Loucy (cell line): ENCODE data around the gene FOXK2.
A peak's percentile ranks its signal among the peaks of the same experiment; 100 is the strongest.

ENCODE experiments used
- H2AFZ ChIP-seq: fragments of 200-600 bp; sonication (generic); 2 replicates; pipeline ENCODE4 v1.6.0; 2016; ENCODE audit warnings: antibody characterized with exemption, mild to moderate bottlenecking, low read length, moderate library complexity
- H3F3A ChIP-seq: fragments of 200-600 bp; 2 replicates; pipeline ENCODE4 v1.6.0; 2016; ENCODE audit warnings: antibody characterized with exemption, low read depth, mild to moderate bottlenecking
- H3K27me3 ChIP-seq: fragments of 200-600 bp; sonication (generic); 2 replicates; pipeline ENCODE4 v1.6.1; 2014; ENCODE audit warnings: low read length, mild to moderate bottlenecking; ENCODE audit not compliant: insufficient read depth, poor library complexity, severe bottlenecking
- H3K36me3 ChIP-seq: fragments of 200-600 bp; sonication (generic); 2 replicates; pipeline ENCODE4 v1.6.1; 2016; ENCODE audit warnings: low read length; ENCODE audit not compliant: insufficient read depth
- H3K4me1 ChIP-seq: fragments of 200-600 bp; sonication (generic); 2 replicates; pipeline ENCODE4 v1.5.1; 2014; ENCODE audit warnings: low read length, mild to moderate bottlenecking; ENCODE audit not compliant: insufficient read depth, poor library complexity, severe bottlenecking
- H3K4me2 ChIP-seq: fragments of 200-600 bp; sonication (generic); 2 replicates; pipeline ENCODE4 v1.6.0; 2014; ENCODE audit warnings: antibody characterized with exemption, low read length, low read depth, mild to moderate bottlenecking; ENCODE audit not compliant: poor library complexity, severe bottlenecking
- H3K4me3 ChIP-seq: fragments of 200-600 bp; sonication (generic); 2 replicates; pipeline ENCODE4 v1.5.1; 2014; ENCODE audit warnings: low read length, mild to moderate bottlenecking, mixed read lengths; ENCODE audit not compliant: poor library complexity, severe bottlenecking
- H3K79me2 ChIP-seq: fragments of 200-600 bp; sonication (generic); 2 replicates; pipeline ENCODE4 v1.6.1; 2014; ENCODE audit warnings: low read length; ENCODE audit not compliant: insufficient read depth
- H3K9ac ChIP-seq: fragments of 200-600 bp; sonication (generic); 2 replicates; pipeline ENCODE4 v1.6.0; 2014; ENCODE audit warnings: mild to moderate bottlenecking, low read depth, low read length, moderate library complexity; ENCODE audit not compliant: poor library complexity, severe bottlenecking
- H3K9me2 ChIP-seq: fragments of 200-600 bp; sonication (generic); replicated peaks from 2 replicates; pipeline ENCODE4 v1.6.1; 2016; ENCODE audit warnings: low read depth, low read length, mixed read lengths
- H3K9me3 ChIP-seq: fragments of 200-600 bp; sonication (generic); 2 replicates; pipeline ENCODE4 v1.6.1; 2014; ENCODE audit warnings: mild to moderate bottlenecking, antibody characterized with exemption, low read length, low read depth; ENCODE audit not compliant: insufficient read depth
- H4K20me1 ChIP-seq: fragments of 200-600 bp; sonication (generic); 2 replicates; pipeline ENCODE4 v1.6.0; 2014; ENCODE audit warnings: antibody characterized with exemption, low read length, mild to moderate bottlenecking; ENCODE audit not compliant: insufficient read depth, poor library complexity, severe bottlenecking
- EZH2phosphoT487 ChIP-seq: fragments of 200-600 bp; IDR thresholded peaks from 2 replicates; pipeline ENCODE4 v1.6.1; 2018; ENCODE audit warnings: antibody characterized with exemption, mild to moderate bottlenecking, moderate library complexity, borderline replicate concordance
- TF ChIP-seq, protein P1 (sequence below): fragments of 200-600 bp; sonication (generic); conservative IDR thresholded peaks from 2 replicates; pipeline ENCODE4 v1.5.1; 2014; ENCODE audit warnings: mild to moderate bottlenecking, antibody characterized with exemption, low read length

Gene FOXK2

DNA sequence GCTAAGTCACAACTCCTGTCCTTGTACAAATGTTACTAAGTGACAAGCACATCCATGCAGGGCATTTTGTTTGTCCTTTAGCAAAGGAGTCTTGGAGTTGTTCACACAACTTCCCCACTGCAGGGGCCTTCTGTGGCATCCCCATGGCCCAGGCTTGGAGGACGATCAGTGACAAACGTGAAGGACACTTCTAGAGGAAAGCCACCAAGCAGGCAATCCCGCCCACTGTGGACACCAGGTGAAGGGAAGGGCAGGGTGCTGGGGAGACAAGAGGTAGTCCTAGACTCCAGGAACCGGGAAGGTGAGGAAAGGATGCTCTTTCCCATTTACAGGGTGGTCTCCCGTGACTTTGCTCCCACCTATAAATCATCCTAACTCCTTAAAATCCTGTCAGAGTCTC, 124.6 kb downstream of the FOXK2 start:
- Histone ChIP-seq H3K9me3 (no peaks in the 10 kb centered on the region), H3F3A (0 out of 2 replicates have a peak, but pooled peaks cover 3% of the 10 kb centered on the region), H4K20me1 (peaks cover 77% of the 10 kb centered on the region), H3K4me2 (peak overlapping the region; percentile 97), H3K36me3 (peaks cover 49% of the 10 kb centered on the region; the same call in 1 of the 2 replicates), H3K9me2 (no peaks in the 10 kb centered on the region), H3K4me3 (no peak overlapping the region), H3K9ac (peak overlapping the region; percentile 52), H3K79me2 (peaks cover 90% of the 10 kb centered on the region), H3K27me3 (peaks cover 6% of the 10 kb centered on the region), H3K4me1 (peaks cover 40% of the 10 kb centered on the region), H2AFZ (no peak overlapping the region)
- TF ChIP-seq, protein P1, sequence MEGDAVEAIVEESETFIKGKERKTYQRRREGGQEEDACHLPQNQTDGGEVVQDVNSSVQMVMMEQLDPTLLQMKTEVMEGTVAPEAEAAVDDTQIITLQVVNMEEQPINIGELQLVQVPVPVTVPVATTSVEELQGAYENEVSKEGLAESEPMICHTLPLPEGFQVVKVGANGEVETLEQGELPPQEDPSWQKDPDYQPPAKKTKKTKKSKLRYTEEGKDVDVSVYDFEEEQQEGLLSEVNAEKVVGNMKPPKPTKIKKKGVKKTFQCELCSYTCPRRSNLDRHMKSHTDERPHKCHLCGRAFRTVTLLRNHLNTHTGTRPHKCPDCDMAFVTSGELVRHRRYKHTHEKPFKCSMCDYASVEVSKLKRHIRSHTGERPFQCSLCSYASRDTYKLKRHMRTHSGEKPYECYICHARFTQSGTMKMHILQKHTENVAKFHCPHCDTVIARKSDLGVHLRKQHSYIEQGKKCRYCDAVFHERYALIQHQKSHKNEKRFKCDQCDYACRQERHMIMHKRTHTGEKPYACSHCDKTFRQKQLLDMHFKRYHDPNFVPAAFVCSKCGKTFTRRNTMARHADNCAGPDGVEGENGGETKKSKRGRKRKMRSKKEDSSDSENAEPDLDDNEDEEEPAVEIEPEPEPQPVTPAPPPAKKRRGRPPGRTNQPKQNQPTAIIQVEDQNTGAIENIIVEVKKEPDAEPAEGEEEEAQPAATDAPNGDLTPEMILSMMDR = no peak

DNA sequence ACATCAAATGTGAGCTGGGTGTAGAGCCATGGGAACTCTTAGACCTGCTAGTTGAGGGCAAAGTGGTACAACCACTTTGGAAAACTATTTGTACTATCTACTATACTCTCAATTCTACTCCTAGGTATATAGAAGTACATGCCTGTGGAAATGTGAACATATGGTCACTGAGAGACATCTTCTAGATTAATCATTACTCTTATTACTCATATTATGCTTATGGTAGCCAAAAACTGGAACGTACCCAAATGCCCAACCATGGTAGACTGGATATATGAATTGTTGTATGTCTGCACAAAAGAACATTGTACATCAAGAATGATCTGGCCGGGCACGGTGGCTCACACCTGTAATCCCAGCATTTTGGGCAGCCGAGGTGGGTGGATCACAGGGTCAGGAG, 126.0 kb downstream of the FOXK2 start:
- peaks cover 76% of the 10 kb centered on the region for H3K79me2 ChIP-seq
- peaks cover 37% of the 10 kb centered on the region; the same call in 1 of the 2 replicates for H3K36me3 ChIP-seq
- peak overlapping the region; percentile 97 for H3K4me2 ChIP-seq

DNA sequence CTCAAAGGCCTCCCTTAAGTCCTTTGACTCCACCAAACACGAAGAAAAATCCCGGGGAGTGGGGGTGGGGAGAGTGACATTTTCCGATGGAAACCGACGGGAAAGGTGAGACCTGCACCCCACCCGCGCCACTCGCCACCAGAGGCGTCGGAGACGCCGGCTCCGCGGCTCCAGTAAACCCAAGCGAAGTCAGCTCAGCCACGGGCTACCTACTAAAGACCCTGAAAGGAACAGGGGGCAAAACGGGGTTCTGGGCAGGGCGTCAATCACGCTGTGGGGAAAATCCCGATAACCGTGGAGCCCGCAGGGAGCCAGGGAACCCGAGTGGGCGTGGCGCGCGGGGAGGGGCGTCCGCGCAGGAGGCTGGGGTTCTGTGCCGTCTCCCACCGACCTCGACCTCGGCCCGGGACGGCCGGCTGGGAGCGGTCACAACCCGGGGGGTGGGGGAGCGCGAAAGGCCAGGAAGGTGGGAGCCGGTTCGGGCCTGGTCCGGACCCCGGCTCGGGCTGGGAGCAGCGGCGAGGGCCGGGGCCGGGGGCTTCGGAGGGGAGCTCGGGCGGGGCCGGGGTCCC, 128.1 kb downstream of the FOXK2 start:
- Histone ChIP-seq H3K4me1 (peaks cover 35% of the 10 kb centered on the region), H3F3A (0 out of 2 replicates have a peak, but pooled peaks cover 3% of the 10 kb centered on the region), H2AFZ (peak overlapping the region; percentile 90; the same call in 1 of the 2 replicates), H4K20me1 (peaks cover 49% of the 10 kb centered on the region), H3K9me3 (no peaks in the 10 kb centered on the region), H3K9me2 (no peaks in the 10 kb centered on the region), H3K79me2 (peaks cover 55% of the 10 kb centered on the region), H3K9ac (peak overlapping the region; percentile 98), H3K4me3 (peak overlapping the region; percentile 97), H3K36me3 (peaks cover 18% of the 10 kb centered on the region; the same call in 1 of the 2 replicates), H3K4me2 (peak overlapping the region; percentile 97), H3K27me3 (peaks cover 6% of the 10 kb centered on the region)
- TF ChIP-seq, protein P1 = peak; percentile 20; the same call in 1 of the 2 replicates
- TF ChIP-seq EZH2phosphoT487 = no peak

More for the DNA sequence above, 126.0 kb downstream of the FOXK2 start:
- peaks cover 64% of the 10 kb centered on the region for H4K20me1 ChIP-seq
- peaks cover 6% of the 10 kb centered on the region for H3K27me3 ChIP-seq
- no peak overlapping the region for H2AFZ ChIP-seq
- peak overlapping the region; percentile 97 for H3K4me3 ChIP-seq
- peaks cover 39% of the 10 kb centered on the region for H3K4me1 ChIP-seq
- H3K9me2 ChIP-seq = no peaks in the 10 kb centered on the region
- TF ChIP-seq EZH2phosphoT487 = no peak
- TF ChIP-seq, protein P1 = no peak
- H3F3A ChIP-seq = 0 out of 2 replicates have a peak, but pooled peaks cover 3% of the 10 kb centered on the region
- H3K9ac ChIP-seq = peak overlapping the region; percentile 98
- no peaks in the 10 kb centered on the region for H3K9me3 ChIP-seq
